ENCODE data around the gene TMEM143. TPM values are rescaled to one million over a fixed set of nuclear protein-coding genes. Genes with fewer than 3 reads are reported as not detected.
A peak's percentile ranks its signal among the peaks of the same experiment; 100 is the strongest.
"Not testable (repeated sequence)": the region's sequence is repeated elsewhere in the genome, so short reads cannot be mapped to it uniquely, and the experiment has no call there.

TMEM143 gene
- total RNA-seq, 1 donor from 2014 or later = 105 TPM

DNA sequence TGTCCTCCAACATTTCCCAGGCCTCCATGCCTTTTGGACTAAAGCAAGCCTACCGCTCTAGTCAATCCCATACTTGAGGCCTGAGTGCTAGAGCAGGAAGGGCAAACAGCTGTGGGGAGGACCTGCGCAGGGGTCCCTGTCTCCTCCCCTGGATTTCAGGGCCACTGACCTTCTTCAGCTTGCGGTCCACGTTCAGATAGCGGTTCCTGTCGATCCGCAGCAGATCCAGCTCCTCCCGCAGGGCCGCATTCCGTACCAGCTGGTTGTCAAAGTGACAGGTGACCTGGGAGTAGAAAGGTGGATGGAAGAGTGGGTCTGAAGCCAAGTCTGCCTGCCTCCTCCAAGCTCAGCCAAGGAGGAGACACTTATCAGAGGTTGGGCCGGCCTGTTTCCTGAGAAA lies 52.4 kb downstream of the TMEM143 start:
- DNase-seq (no peak), ATAC-seq (ENCODE audit: poor library complexity) (no peak)
- intact Hi-C loops (cut with DNase I) = no loop called here

DNA sequence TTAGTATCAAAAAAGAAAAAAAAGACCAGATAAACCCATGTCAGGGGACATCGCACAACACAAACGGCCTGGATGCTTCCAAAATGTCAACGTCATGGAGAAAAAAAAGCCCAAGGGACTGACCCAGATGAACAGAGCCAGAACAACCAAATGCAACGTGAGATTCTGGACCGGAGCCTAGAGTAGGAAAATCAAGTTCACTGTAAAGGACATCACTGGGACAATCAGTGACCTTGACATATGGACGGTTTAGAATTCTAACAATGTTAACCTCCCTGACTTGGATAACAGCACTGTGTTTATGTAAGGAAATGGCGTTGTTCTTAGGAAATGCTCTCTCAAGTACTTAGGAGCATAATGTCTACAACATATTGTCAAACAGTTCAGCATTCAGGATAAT lies 53.5 kb downstream of the TMEM143 start:
- ATAC-seq (ENCODE audit: poor library complexity) = peak; percentile 63
- no peak for DNase-seq
- intact Hi-C loops (cut with DNase I) = no loop called here

DNA sequence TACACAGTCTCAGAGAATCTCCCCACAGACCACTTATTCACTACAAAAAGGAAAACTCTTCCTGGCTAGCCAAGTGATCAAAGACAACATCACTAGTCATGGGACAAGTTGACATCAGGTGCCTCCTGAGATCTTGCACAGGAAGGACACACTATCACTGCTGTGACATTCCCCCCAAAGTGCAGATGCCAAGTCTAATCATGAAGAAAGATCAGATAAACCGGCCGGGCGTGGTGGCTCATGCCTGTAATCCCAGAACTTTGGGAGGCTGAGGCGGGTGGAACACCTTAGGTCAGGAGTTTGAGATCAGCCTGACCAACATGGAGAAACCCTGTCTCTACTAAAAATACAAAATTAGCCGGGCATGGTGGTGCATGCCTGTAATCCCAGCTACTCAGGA lies 54.0 kb downstream of the TMEM143 start:
- intact Hi-C loops (cut with DNase I); ATAC-seq (ENCODE audit: poor library complexity); DNase-seq: not testable (repeated sequence)

DNA sequence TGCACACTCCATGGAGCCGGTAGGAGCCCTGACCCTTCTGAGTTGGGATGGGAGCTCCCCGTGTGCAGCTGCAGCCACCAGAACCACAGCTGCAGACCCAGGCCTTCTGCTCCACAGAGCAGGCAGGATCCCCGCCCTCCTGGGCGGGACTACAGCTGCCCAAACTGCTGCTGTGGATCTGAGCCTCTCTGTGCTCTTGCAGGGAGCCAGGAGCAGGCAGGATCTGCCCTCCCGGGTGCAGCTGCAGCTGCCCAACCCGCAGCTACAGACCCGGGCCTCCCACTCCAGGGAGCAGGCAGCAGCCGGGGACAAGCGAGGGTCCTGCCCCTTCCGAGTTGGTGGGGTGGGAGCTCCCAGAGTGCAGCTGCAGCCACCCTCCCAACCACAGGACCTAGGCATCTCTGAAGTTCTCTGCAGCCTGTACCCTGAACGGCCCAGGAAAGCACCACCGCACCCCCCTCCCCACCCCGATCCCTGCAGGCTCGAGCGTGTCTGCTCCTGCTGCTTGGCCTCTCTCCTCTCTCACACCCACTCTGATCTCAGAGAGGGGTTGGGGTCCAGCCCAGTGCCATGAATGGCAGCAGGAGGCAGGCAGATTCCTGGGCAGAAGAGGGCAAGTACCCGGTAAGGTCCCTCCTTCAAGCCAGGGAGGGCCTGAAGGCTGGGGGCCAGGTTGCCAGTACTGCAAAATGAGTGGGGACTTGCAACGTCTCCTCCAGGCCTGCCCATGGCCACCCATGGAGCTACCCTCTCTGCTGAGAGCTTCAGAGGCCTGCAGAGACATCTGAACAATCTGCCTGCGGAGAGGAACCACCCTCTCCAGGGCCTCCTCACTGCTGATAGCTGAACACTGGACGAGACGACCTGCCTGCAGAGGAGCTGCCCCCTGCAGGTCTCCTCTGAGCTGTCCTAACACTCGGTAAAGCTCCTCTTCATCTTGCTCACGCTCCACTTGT lies 54.8 kb downstream of the TMEM143 start:
- DNase-seq (no peak), ATAC-seq (ENCODE audit: poor library complexity) (peak; percentile 40)
- intact Hi-C loops (cut with DNase I) = no loop called here

DNA sequence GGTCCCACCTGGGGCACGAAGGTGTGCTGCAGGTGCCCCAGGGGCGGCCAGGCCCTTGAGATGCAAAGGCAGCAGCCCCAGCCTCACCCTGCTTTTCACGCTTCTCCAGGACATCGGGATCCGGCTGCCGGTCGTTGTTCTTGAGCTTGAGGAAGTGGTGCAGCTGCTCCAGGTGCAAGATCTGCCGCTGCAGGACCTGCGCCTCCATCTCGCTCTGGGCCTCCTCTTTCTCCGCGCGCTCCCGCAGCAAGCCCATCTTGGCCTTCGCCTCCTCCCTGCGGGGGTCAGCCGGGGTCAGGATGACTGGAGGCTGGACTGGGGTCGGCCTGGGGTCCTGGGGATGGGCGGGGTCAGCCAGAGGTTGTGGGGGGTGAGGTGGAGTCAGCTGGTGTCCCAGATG lies 59.9 kb downstream of the TMEM143 start:
- ATAC-seq (ENCODE audit: poor library complexity) (no peak), DNase-seq (no peak)
- intact Hi-C loops (cut with DNase I) = no loop called here

DNA sequence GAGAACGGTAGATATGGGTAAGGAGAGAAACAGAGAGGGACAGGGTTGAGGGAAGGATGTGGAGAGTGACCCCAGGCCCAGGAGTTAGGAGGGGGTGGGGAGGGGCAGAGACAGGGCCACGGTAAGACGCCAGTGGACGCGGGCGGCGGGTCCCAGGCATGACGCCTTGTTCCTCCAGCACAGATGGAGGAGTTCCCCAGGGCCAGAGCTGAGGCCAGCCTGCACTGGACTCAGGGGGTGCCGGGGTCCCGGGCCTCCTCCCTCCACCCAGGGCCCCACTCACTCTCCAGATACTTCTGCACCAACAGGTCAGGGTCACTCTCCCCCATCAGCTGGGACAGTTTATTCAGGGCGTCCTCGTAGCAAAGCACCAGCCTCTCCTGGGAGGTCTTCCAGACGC lies 60.4 kb downstream of the TMEM143 start:
- DNase-seq (no peak), ATAC-seq (ENCODE audit: poor library complexity) (no peak)
- intact Hi-C loops (cut with DNase I) = no loop called here

DNA sequence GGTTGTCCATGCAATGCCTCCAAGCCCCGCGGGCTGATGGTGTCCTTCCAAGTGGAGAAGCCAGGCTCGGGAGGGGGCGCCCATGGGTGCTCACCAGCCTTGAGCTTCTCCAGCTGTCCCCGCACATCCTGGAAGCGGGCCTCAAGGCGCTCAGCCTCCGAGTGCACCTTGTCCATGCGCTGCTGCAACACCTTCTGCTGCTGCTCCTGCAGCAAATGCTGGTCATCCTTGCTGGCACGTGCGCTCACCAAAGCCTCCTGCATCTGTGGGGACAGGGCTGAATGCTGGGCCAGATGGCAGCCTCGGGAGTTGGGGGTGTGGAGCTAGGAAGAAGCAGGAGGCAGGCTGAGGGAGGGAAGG lies 61.2 kb downstream of the TMEM143 start:
- intact Hi-C loops (cut with DNase I) = no loop called here
- no peak for ATAC-seq (ENCODE audit: poor library complexity)
- DNase-seq = no peak

DNA sequence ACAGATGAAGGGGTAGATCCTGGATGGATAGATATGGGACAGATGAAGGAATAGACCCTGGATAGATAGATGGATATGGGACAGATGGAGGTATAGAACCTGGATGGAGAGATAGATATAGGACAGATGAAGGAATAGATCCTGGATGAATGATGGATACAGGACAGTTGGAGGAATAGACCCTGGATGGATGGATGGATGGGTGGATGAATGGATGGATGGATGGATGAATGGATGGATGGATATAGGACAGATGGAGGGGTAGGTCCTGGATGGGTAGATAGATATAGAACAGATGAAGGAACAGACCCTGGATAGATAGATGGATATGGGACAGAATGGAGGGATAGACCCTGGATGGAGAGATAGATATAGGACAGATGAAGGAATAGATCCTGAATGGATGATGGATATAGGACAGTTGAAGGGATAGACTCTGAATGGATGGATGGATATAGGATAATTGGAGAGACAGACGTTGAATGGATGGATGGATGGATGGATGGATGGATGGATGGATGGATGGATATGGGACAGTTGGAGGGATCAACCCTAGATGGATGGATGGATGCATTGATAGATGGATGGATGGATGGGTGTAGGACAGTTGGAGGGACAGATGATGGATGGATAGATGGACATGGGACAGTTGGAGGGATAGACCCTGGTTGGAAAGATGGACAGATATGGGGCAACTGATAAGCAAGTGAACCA lies 61.7 kb downstream of the TMEM143 start:
- ATAC-seq (ENCODE audit: poor library complexity) (no peak), DNase-seq (no peak)
- intact Hi-C loops (cut with DNase I) = no loop called here

DNA sequence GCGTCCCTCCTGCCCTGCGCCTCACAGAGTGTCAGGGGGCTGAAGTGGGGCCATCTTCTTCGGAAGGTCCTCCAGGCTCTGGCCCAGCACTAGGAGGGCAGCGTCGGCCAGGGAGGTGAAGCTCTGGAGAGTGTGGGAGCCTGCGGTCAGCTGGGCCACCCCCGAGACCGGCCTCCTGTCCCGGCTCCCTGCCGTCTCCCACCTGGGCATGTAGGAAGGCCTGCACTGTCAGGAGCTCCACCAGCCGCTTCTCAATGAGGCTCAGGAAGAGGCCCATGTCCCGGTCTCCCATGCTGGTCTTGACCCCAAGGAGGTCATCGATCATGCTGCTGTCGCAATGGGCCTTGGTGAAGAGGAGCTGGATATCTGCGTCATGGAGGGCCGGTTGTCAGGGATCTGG lies 65.8 kb downstream of the TMEM143 start:
- intact Hi-C loops (cut with DNase I) = no loop called here
- no peak for ATAC-seq (ENCODE audit: poor library complexity)
- no peak for DNase-seq

DNA sequence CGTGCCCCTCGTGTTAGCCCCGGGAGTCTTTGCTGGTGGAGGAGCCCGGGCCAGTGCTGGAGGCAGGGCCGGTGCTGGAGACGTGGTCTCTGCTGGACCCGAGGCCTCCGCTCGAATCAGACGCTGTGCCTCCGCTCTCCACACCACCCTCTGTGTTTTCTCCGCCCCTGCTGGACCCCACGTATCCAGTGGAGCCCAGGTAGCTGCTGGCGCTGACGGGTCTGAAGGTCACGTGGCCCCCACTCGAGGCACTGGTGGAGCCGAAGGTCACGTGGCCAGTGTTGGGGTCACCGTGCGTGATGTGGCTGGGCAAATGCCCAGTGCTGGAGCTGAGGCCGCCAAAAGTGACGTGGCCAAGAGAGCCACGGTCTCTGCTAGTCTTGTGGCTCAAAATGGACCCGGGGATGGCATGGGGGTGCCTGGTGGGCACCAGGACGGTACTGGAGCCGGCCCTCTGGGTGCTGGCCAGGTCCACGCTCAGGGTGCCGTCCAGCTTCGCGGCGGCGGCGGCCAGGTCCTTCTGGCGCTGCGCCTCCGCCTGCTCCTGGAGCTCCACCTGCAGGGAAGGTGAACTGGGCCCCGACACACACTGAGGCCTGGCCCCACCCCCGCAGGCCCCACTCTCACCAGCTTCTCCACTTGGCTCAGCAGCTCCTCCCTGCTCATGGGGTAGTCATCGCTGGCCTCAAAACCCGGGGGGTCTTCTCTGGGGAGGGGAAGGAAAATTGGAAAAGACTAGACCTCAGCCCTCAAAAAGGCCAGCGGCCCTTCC lies 66.6 kb downstream of the TMEM143 start:
- intact Hi-C loops (cut with DNase I) = no loop called here
- no peak for ATAC-seq (ENCODE audit: poor library complexity)

DNA sequence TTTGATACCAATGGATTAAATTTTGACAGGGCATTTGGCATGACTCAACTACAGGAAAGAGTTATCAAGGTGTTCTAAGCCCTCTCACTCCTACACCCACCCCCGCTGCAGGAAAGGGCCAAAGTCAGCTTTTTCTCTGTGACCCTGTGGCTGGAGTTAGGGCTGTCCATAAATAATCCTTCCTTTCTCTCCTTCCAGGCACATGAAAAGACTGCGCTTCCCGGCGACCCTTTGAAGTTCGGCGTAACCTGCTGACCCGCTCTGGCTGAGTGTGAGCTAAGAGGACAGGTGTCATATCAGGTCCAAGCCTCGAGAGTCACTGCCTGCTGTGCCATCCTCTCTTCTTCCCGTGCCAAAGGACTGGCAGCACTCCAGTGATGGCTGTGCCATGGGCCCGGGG lies 68.3 kb downstream of the TMEM143 start:
- intact Hi-C loops (cut with DNase I) = no loop called here
- DNase-seq (no peak), ATAC-seq (ENCODE audit: poor library complexity) (no peak)

More for the DNA sequence above, 66.6 kb downstream of the TMEM143 start:
- DNase-seq = no peak

DNA sequence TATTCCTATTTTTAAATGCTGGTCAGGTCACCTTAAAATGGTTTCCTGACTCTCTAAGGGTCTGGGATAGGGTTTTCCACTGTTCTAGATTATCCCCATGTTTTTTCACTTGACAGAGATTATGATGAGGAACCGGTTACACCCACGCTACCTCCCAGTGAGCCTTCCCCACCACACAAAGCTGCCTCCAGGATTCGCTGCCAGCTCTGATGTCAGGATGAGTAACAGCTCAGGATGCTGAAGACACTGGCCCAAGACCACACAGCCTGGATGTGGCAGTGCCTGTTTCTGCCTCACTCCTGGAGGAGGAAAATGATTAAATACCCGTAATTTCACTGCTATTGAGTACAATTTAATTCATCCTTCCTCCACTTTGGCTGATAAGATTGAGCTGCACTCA lies 70.9 kb downstream of the TMEM143 start:
- ATAC-seq (ENCODE audit: poor library complexity) (no peak), DNase-seq (no peak)
- intact Hi-C loops (cut with DNase I) = no loop called here

DNA sequence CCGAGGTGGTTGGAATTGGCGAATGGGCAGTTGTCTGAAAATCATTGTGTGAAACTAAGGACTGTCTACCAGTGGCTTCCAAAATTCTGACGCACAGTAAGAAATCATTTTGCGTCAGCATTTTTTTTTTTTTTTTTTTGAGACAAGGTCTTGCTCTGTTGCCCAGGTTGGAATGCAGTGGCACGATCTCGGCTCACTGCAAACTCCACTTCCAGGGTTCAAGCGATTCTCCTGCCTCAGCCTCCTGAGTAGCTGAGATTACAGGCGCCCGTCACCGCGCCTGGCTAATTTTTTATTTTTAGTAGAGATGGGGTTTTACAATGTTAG lies 72.3 kb downstream of the TMEM143 start:
- intact Hi-C loops (cut with DNase I) = loop anchor here (2.0 kb wide), 1 partner anchor 25 kb away; no protein-coding TSS in a partner anchor
- not testable (repeated sequence) for DNase-seq; ATAC-seq (ENCODE audit: poor library complexity)

DNA sequence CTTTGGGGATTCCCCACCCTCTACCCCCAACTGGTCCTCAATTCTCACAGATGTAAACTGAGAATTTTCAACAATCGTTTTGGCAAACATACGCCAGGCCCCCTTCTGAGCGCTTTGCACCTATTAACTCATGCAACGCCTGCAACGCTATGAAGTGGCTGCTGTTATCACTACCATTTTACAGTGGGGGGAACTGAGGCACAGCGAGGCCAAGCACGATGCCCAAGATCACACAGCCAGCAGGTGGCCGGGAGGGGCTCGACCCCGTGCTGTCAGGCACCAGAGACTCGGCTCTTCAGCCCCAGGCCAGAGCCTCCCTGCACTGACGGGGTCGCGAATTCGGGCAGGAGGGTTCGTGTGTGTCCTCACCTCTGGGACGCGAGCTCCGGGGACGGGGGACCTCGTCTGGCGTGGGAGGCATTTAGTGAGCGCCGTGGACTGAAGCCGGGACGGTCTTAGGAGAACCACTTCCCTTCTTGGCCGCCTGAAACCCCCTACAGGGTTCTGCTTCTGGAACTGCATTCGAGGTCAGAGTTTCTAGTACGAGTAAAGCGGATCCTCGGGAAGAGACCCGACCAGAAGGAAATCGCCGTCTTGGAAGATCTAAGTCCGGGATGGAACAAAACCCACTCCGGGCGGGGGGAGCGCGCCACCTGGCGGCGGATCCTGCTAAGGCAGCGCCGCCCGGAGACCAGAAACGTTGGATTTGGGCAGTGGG lies 72.8 kb downstream of the TMEM143 start:
- intact Hi-C loops (cut with DNase I) = loop anchor here (2.0 kb wide), 1 partner anchor 24 kb away; no protein-coding TSS in a partner anchor
- DNase-seq (peak; percentile 88), ATAC-seq (ENCODE audit: poor library complexity) (peak; percentile 95)

DNA sequence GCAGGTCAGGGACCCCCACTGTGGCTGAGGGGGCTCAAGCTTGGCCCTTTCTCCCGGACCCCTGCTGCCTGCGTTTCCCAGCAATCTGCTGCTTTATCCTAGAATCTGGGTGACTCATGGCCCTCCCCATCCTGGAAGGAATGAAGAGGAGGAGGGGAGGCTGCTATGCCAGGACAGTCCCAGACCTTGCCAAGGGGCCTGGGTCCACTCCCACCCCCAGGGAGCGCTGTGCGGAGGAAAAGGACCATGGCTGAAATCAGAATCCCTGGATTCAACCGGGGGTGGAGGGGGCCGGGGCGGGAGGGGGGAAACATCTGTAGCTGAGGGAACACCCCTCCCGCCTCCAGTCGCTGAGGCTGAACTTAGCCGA lies 73.4 kb downstream of the TMEM143 start:
- no peak for ATAC-seq (ENCODE audit: poor library complexity)
- no peak for DNase-seq
- intact Hi-C loops (cut with DNase I) = loop anchor here (2.0 kb wide), 1 partner anchor 24 kb away; no protein-coding TSS in a partner anchor

DNA sequence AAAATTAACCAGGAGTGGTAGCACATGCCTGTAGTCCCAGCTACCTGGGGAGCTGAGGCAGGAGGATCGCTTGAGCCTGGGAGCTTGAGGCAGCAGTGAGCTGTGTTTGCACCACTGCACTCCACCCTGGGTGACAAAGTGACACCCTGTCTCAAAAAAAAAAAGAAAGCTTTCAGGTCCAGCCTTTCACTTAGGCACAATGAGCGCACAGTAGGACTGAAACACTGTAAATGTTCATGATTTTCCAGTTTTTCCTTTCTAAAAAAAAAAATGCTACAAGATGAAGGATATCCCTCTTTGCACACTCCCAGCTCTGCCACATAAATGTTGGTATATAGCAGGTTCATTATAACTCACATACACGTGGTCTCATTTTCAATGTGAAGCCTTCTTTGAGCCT lies 76.0 kb downstream of the TMEM143 start:
- intact Hi-C loops (cut with DNase I) = no loop called here
- no peak for DNase-seq
- no peak for ATAC-seq (ENCODE audit: poor library complexity)

DNA sequence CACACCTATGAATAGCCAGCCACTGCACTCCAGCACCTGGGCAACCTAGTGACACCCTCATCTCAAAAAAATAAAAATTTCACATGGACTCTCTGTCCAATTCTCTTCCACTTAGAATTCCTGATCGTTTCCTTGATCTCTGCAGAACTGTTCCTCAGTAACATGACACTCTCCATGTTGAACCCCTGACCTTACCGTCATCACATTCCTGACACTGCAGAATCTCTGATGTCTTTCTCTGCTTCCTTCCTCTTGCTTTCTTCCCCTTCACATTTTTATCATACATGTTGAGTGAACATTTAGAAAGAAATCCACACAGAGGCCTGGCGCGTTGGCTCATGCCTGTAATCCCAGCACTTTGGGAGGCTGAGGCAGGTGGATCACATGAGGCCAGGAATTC lies 78.8 kb downstream of the TMEM143 start:
- intact Hi-C loops (cut with DNase I) = no loop called here
- no peak for ATAC-seq (ENCODE audit: poor library complexity)
- DNase-seq = no peak

DNA sequence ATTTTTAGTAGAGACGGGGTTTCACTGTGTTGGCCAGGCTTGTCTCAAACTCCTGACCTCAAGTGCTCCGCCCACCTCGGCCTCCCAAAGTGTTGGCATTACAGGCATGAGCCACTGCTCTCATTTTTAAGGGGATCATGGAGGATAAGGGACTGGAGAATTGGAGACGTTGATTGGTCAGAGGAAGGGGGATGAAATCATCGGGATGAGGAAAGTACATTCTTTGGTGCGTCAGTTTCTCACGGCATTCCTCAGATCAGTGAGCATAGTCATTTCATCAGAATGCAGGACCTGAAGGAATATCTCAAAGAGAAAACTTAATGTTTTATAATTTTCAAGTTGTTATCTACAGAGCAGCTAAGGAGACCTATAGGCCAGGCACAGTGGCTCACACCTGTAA lies 79.8 kb downstream of the TMEM143 start:
- intact Hi-C loops (cut with DNase I) = no loop called here
- DNase-seq = no peak

More for the DNA sequence above, 79.8 kb downstream of the TMEM143 start:
- no peak for ATAC-seq (ENCODE audit: poor library complexity)

Measured in Right ventricle myocardium superior (tissue), 1 donor.